GM12873 (cell line): ENCODE measurements around the gene ZGRF1.

Experiments
- TF ChIP-seq, protein P1 (sequence below): IDR thresholded peaks from 2 replicates; pipeline ENCODE4 v1.5.1; 2012; ENCODE audit warnings: low read depth, mild to moderate bottlenecking, moderate library complexity, low read length, control low read depth; ENCODE audit not compliant: insufficient read depth; ENCODE audit errors: missing control alignments

The ZGRF1 gene

DNA sequence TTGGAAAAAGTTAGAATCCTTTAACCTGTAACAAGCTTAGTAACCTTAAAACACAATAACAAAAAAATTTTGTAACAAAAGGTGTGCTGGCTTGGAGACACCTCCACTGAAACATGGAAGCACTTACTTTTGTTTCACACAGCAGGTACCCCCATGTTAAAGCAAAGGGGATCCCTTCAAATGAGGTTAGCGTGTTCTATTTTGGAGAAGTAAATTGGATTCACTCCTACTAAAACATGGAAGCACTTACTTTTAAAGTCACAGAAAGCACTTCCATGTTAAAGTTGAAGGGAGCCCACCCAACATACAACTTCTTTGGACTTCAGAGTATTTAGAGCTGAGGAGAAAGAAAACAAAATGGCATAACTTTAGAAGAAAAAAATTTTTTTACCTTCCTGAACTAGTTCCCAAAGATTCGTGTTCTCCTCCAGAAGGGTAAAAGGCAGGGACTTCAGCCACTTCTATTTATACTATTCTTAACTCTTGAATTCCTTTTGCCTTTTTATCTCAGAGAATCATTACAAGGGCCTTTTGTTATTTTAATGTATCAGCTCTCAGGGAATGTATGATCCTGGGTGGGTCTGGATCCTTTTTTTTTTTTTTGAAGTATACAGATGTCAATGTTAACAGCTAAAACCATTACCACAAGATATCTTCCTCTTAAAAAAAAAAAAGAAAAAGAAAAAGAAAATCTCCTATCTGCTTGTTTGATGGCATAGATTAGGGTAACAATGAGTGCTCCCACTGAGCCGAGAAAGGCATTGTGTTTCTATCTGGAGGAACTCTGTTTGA is 11.8 kb upstream of the ZGRF1 start:
- TF ChIP-seq, protein P1, sequence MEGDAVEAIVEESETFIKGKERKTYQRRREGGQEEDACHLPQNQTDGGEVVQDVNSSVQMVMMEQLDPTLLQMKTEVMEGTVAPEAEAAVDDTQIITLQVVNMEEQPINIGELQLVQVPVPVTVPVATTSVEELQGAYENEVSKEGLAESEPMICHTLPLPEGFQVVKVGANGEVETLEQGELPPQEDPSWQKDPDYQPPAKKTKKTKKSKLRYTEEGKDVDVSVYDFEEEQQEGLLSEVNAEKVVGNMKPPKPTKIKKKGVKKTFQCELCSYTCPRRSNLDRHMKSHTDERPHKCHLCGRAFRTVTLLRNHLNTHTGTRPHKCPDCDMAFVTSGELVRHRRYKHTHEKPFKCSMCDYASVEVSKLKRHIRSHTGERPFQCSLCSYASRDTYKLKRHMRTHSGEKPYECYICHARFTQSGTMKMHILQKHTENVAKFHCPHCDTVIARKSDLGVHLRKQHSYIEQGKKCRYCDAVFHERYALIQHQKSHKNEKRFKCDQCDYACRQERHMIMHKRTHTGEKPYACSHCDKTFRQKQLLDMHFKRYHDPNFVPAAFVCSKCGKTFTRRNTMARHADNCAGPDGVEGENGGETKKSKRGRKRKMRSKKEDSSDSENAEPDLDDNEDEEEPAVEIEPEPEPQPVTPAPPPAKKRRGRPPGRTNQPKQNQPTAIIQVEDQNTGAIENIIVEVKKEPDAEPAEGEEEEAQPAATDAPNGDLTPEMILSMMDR = no peak

DNA sequence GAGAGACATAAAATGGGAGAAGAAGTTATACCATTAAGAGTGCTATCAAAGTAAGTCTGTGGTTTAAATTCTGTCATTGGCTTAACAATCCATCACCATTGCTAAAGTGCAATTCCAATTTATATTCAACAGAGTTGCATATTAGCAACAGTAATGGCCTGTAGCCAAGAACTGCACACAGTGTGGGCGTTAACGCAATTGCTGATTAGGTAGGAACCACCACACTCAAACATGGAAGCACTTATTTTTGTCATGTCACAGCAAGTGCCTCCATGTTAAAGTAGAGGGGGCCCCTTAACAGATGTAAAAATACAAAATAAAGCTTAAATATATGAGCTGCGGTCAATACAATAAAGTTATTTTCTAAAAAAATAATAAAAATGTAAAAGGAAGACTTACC is 11.1 kb upstream of the ZGRF1 start:
- TF ChIP-seq, protein P1 = no peak

DNA sequence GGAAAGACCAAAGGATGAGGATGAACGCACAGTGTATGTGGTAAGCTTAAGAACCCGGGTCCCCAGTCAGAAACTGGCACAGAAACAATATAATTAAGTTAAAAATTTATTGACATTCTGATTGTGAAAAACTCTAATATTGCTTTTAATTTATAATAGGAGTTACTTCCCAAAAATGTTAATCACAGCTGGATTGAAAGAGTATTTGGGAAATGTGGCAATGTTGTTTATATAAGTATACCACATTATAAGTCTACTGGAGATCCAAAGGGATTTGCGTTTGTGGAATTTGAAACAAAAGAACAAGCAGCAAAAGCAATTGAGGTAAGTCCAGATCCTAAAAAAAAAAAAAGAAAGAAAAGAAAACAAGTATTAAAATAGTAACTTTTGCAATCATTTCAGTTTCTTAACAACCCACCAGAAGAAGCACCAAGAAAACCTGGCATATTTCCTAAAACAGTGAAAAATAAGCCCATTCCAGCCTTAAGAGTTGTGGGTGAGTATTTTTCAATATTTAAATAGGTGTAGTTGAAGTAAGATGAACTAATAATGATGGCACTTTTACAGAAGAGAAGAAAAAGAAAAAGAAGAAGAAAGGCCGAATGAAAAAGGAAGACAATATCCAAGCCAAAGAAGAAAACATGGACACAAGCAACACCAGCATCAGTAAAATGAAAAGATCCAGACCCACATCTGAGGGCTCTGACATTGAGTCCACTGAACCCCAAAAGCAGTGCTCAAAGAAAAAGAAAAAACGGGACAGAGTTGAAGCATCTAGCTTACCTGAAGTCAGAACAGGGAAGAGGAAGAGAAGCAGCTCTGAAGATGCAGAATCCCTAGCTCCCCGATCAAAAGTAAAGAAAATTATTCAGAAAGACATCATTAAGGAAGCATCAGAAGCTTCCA is 10.2 kb upstream of the ZGRF1 start:
- TF ChIP-seq, protein P1 = no peak

DNA sequence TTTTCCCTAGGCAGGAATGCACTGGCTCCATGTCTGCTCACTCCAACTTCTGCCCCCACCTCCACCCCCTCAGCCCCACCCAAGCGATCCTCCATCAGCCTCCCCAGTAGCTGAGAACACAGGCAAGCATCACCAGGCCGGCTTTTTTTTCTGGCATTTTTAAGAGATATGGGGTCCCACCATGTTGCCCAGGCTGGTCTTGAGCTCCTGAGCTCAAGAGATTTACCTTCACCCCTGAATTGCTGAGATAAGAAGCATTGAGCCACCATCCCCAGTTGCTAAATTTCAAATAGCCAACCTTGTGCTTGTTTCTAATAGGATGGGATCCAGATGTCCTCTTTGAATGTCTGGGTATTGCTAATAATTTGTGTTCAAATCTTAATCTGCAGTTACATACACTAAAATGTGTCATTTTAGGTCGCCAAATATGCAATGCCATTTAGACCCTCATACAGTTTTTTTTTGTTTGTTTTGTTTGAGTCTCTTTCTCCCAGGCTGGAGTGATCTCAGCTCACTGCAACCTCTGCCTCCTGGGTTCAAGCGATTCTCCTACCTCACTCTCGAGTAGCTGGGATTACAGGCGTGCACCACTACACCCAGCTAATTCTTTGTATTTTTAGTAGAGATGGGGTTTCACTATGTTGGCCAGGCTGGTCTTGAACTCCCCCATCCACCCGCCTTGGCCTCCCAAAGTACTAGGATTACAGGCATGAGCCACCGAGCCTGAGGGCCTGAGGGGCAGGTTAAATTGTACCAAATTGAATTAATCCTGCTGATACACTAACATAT is 9.0 kb upstream of the ZGRF1 start:
- TF ChIP-seq, protein P1 = no peak

DNA sequence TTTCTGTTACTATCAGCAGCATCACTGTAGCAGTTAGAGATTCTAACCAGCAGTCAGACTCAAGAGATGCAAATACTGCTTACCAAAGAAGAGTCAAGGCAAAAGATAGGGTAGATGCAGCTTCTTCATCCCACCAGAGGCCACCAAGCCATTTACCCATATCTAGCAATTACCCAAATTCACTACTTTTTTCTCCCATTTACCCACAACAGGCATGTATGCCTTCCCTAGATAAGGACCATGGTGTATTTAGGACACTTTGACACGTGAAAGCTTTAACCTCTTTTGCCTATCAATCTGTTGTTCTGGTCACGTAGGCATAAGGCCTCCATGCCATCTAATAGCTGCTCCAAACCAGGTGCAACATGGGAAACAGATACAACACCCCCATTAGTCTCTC is 5.8 kb upstream of the ZGRF1 start:
- TF ChIP-seq, protein P1 = no peak

DNA sequence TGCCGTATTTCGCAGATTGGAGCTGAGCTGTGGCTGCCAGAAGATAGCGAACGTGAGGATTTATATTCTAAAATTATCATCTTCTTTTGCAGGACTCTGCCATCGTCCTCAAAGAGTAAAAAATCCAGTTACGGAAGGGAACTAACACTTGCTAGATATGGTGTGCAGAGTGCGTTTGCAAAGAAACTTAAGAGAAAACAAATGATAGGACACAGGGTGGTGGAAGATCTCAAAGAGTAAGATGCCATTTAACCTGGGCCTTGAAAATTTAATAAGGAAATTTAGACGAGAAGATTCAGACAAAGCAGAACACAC is 800 bp upstream of the ZGRF1 start:
- TF ChIP-seq, protein P1 = no peak

DNA sequence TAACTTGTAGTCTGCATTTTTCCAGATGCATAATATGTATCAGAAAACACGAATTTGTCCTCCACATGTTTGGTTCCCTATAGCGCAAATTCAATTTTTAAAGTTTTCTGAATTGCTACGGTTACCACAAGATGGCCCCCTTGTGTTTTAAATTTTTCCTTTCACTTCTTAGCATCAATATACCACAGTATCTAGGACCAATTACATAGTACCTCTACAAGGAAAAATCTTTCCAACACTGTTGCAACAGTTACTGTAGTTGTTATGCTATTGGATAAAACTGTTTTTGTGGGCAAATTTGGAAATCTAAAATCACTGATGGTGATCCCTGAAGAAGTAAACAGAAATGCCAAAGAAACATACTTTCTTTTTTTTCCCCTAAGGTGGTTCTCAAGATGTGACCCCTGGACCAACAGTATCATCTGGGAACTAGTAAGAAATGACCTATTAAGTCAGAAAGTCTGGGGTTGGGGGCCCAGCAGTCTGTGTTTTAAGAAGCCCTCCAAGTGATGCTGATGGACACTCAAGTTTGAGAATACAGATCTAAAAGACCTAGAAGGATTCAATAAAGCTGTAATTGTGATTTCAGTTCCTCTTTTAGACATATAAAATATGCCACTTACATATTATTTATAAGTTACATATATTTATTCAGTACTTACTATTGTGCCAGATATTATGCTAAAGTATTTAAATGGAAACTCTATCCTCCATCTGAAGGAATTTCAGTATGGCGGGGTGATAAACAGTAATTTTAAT is 3.1 kb downstream of the ZGRF1 start:
- TF ChIP-seq, protein P1 = peak; percentile 49
